ENCODE measurements around the gene KCND2. TPM values are rescaled to one million over a fixed set of nuclear protein-coding genes. Genes with fewer than 3 reads are reported as not detected.
"Not testable (repeated sequence)": the region's sequence is repeated elsewhere in the genome, so short reads cannot be mapped to it uniquely, and the experiment has no call there.

KCND2 gene
- total RNA-seq, 1 experiment from 2014 or later = not detected

DNA sequence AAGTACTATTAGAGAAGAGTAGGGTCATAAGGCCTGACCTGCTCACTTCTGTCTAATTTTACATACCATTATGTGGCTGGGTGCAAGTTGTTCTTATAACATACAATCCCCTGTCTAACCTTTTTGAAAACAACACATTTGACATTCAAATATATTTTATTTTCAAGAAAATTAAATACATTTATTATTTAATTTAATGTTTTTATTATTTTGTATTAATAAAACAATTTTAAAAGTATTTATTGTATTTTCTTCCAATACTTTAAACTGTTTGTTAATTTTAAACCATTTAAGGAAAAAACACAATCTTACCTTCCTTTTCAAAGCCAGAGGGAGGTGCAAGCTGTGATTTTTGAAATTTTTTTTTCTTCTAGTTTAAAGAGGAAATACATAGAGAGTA lies 232.8 kb downstream of the KCND2 start:
- DNase-seq = no peak
- no peaks in the 10 kb centered on the region for H3K9me3 ChIP-seq
- H3K27me3 ChIP-seq = no peaks in the 10 kb centered on the region
- no peak overlapping the region for H3K4me3 ChIP-seq
- no peaks in the 10 kb centered on the region for H3K36me3 ChIP-seq

GRCh38 chr7:120512701-120513100 lies 239.7 kb downstream of the KCND2 start:
- Histone ChIP-seq H3K4me3 (no peak overlapping the region), H3K36me3 (no peaks in the 10 kb centered on the region), H3K27me3 (no peaks in the 10 kb centered on the region), H3K9me3 (no peaks in the 10 kb centered on the region)
- no peak for DNase-seq

GRCh38 chr7:120519224-120519623 lies 246.2 kb downstream of the KCND2 start:
- Histone ChIP-seq H3K9me3 (no peaks in the 10 kb centered on the region), H3K36me3 (no peaks in the 10 kb centered on the region), H3K27me3 (no peaks in the 10 kb centered on the region), H3K4me3 (no peak overlapping the region)
- DNase-seq = no peak

DNA sequence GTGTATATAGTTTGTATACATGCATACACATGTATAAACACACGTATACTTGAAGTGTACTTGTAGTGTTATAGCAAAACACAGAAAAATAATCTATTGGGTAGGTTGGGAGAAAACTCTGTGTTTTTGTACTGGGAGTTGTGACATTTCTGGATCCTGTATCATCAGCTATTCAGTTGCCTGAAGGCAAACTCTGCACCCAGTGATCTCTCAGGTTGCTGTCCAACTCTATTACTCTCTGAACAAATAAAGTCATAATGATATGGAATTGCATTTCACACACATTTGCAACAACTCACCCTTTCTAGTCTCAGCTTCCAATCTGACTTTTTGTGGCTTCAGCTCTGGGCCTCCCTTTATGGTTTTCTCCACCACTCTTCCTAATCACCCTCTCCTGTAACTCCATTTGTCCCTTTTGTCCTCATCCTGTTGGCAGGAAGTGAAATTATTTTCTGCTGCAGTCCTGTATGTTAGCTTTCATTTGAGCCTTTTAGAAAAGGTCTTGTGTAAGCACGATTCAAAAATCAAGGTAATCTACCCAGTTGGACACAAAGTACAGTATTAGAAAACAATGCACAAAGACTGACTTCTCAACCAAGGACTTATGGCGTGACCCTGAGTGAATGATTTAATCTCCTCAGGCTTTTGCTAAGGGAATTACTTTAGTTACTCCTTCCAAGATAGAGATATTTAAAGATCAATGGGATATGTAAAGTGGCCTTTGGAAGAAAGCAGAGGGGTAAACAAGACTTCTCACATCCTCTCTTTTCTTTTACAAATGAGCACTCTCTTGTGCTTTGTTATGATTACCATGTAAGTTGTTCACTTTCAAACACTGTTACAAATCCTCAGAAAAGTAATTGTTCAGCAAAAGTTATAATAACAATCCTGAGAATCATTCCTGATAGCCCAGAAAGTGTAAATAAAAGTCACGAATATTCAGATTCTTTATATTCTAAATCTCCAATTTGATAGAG lies 249.1 kb downstream of the KCND2 start:
- no peak for DNase-seq
- H3K4me3 ChIP-seq = no peak overlapping the region

GRCh38 chr7:120523985-120524384 lies 251.0 kb downstream of the KCND2 start:
- H3K9me3 ChIP-seq = no peaks in the 10 kb centered on the region
- no peaks in the 10 kb centered on the region for H3K27me3 ChIP-seq

More for the DNA sequence above, 249.1 kb downstream of the KCND2 start:
- H3K27me3 ChIP-seq = no peaks in the 10 kb centered on the region
- no peaks in the 10 kb centered on the region for H3K9me3 ChIP-seq
- H3K36me3 ChIP-seq = no peaks in the 10 kb centered on the region

GRCh38 chr7:120526902-120527509 lies 254.0 kb downstream of the KCND2 start:
- DNase-seq = no peak
- Histone ChIP-seq H3K9me3 (no peaks in the 10 kb centered on the region), H3K27me3 (no peaks in the 10 kb centered on the region)

More at GRCh38 chr7:120523985-120524384, 251.0 kb downstream of the KCND2 start:
- no peaks in the 10 kb centered on the region for H3K36me3 ChIP-seq
- no peak overlapping the region for H3K4me3 ChIP-seq
- no peak for DNase-seq

GRCh38 chr7:120529736-120530135 lies 256.8 kb downstream of the KCND2 start:
- Histone ChIP-seq H3K36me3 (no peaks in the 10 kb centered on the region), H3K4me3 (no peak overlapping the region), H3K27me3 (no peaks in the 10 kb centered on the region), H3K9me3 (no peaks in the 10 kb centered on the region)
- no peak for DNase-seq

More at GRCh38 chr7:120526902-120527509, 254.0 kb downstream of the KCND2 start:
- no peak overlapping the region for H3K4me3 ChIP-seq
- no peaks in the 10 kb centered on the region for H3K36me3 ChIP-seq

GRCh38 chr7:120538335-120538734 lies 265.4 kb downstream of the KCND2 start:
- Histone ChIP-seq H3K4me3 (no peak overlapping the region), H3K9me3 (no peaks in the 10 kb centered on the region), H3K36me3 (no peaks in the 10 kb centered on the region), H3K27me3 (no peaks in the 10 kb centered on the region)
- DNase-seq = no peak

- Histone ChIP-seq H3K4me3 (no peak overlapping the region), H3K9me3 (no peaks in the 10 kb centered on the region), H3K27me3 (no peaks in the 10 kb centered on the region), H3K36me3 (no peaks in the 10 kb centered on the region)
- peak; percentile 10 for DNase-seq
These were observed 266.3 kb downstream of the KCND2 start for GRCh38 chr7:120539321-120539720.

- Histone ChIP-seq H3K27me3 (no peaks in the 10 kb centered on the region), H3K4me3 (no peak overlapping the region), H3K9me3 (no peaks in the 10 kb centered on the region), H3K36me3 (no peaks in the 10 kb centered on the region)
- no peak for DNase-seq
These were observed 274.6 kb downstream of the KCND2 start for GRCh38 chr7:120547605-120548004.

GRCh38 chr7:120550494-120551048 lies 277.6 kb downstream of the KCND2 start:
- Histone ChIP-seq H3K9me3 (no peaks in the 10 kb centered on the region), H3K27me3 (no peaks in the 10 kb centered on the region), H3K4me3 (no peak overlapping the region), H3K36me3 (no peaks in the 10 kb centered on the region)
- no peak for DNase-seq

GRCh38 chr7:120553491-120553890 lies 280.5 kb downstream of the KCND2 start:
- no peak overlapping the region for H3K4me3 ChIP-seq
- no peaks in the 10 kb centered on the region for H3K27me3 ChIP-seq
- DNase-seq = no peak
- H3K36me3 ChIP-seq = no peaks in the 10 kb centered on the region
- no peaks in the 10 kb centered on the region for H3K9me3 ChIP-seq

- H3K27me3 ChIP-seq = no peaks in the 10 kb centered on the region
- H3K9me3 ChIP-seq = no peaks in the 10 kb centered on the region
- H3K36me3 ChIP-seq = no peaks in the 10 kb centered on the region
- no peak overlapping the region for H3K4me3 ChIP-seq
- DNase-seq = peak; percentile 20
These were observed 282.1 kb downstream of the KCND2 start for GRCh38 chr7:120554960-120555571.

- H3K9me3 ChIP-seq = no peaks in the 10 kb centered on the region
- no peaks in the 10 kb centered on the region for H3K36me3 ChIP-seq
- DNase-seq = no peak
- no peaks in the 10 kb centered on the region for H3K27me3 ChIP-seq
- H3K4me3 ChIP-seq = no peak overlapping the region
These were observed 291.2 kb downstream of the KCND2 start for GRCh38 chr7:120564145-120564544.

- H3K27me3 ChIP-seq = no peaks in the 10 kb centered on the region
- H3K9me3 ChIP-seq = no peaks in the 10 kb centered on the region
- H3K36me3 ChIP-seq = no peaks in the 10 kb centered on the region
- no peak overlapping the region for H3K4me3 ChIP-seq
- no peak for DNase-seq
These were observed 294.2 kb downstream of the KCND2 start for GRCh38 chr7:120567204-120567603.

DNA sequence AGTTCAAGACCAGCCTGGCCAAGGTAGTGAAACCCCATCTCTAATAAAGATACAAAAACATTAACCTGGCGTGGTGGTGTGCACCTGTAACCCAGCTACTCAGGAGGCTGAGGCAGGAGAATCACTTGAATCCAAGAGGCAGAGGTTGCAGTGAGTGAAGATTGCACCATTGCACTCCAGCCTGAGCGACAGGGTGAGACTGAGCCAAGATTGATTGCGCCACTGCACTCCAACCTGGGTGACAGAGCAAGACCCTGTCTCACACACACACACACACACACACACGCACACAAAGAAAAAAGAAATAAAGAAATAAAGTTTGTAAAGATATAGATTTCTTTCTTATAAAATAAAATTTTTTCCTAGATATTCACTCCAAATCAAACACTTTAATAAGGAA lies 305.7 kb downstream of the KCND2 start:
- not testable (repeated sequence) for H3K9me3 ChIP-seq, H3K4me3 ChIP-seq

DNA sequence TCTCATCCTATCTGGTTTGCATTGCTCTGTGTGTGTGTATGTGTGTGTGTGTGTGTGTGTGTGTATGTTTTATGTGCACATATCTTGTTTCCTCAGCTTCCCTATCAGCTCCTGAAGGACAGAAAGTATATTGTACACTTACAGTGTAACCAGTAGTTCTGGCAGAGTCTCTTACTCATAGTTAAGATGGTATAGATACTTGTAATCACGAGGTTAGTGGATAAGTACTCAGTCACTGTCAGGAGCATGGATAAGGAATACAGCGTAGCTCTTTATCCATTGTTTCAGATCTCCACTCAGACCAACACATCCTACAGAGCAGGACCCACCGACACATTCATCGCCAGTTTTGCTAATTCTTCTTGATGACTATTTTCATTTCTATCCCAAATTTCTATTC lies 309.9 kb downstream of the KCND2 start:
- no peak for DNase-seq

More for the DNA sequence above, 305.7 kb downstream of the KCND2 start:
- not testable (repeated sequence) for DNase-seq, H3K36me3 ChIP-seq, H3K27me3 ChIP-seq

More for the DNA sequence above, 309.9 kb downstream of the KCND2 start:
- no peaks in the 10 kb centered on the region for H3K27me3 ChIP-seq
- H3K9me3 ChIP-seq = no peaks in the 10 kb centered on the region
- no peak overlapping the region for H3K4me3 ChIP-seq
- no peaks in the 10 kb centered on the region for H3K36me3 ChIP-seq
